GM15510 (cell line): ENCODE data around the gene SPON2.

Experiments used
- POLR2A ChIP-seq: IDR thresholded peaks from 3 replicates; pipeline ENCODE4 v1.6.1; 2011; ENCODE audit warnings: borderline replicate concordance; ENCODE audit not compliant: insufficient read length; ENCODE audit errors: extremely low read depth

The SPON2 gene

DNA sequence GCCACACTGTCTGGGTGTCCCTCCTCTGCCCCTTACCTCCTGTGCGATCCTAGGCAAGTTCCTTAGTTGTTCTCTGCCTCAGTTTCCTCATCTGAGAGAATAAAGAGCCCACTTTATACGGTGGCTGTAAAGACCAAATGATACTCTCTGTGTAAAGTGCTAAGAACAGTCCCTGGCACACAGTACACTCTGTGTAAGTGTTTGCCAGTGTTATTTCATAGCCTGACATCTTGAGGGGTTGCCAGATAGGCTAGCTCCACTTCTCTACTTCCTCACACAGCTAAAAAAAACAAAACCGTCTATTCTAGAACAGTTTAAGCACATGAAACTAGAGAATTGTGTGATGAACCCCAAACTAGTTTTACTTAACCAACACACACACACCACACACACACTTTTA is 17.1 kb downstream of the SPON2 start:
- TF ChIP-seq POLR2A = no peak

DNA sequence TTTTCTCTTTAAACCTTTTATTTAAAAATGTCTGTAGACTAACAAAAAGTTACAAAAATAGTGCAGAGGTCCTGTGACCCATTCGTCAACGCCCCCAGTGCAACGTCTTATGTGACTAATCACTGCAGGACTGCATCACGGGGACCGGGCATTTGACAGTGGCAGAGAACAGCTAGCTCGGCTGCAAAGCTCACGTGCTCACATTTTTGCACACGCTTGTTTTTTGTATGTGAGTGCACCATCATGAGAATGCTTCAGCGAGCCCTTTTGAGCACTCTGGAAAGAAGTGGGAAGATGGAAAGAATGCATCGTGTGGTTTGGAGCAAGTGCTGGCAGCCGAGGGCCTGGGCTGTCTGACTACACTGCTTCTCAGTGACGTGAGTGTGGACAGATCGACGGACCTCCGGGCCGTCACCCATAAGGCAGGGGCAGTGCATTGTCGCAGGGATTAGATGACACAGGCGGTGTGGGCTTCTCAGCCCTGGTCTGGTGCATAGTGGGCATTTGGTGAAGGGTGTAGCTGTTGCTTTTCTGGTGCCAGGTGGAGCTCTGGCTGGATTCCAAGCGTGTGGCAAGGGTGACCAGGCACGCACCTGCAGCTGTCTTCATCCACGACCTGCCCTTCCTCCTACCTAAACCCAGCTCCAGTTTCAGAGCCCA is 17.7 kb downstream of the SPON2 start:
- no peak for TF ChIP-seq POLR2A

DNA sequence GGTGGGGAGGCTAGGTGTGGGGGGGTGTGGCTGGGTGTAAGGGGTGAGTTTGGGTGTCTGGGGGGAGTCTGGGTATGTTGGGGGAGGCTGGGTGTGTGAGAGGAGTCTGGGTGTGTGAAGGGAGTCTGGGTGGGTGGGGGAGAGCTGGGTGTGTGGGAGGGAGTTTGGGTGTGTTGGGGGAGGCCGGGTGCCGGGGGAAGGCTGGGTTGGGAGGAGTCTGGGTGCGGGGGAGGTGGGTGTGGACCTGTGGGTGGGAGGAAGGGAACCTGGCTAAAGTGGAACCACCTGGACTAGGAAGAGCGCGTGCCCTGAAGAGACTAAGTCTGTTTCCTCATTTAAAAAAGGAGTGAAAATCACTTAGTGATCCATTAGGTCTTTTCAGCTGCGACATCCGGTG is 18.3 kb downstream of the SPON2 start:
- TF ChIP-seq POLR2A = no peak

DNA sequence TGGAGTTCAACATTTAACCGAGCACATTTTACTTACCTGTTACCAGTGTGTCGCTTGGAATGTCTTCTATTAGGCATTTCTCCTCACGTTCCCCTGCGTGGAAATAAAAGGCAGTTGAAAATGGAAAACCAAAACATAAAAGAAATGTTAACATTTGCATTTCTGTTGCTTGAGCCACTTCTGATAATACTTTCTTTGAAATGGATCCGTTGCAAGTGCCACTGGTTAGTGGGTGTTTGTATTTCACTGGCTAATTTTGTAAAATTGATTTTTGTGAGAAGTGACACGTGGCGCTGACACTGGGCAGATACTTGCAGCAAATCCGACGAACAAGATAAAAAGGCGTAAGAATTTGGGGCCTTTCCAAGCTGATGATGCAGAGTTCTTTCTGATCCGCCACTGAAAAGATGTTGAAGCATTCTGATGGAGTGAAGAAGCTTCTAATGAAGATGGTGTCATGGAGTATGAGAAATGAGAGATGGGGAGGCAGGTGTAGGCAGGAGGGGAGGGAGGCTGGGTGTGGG is 18.8 kb downstream of the SPON2 start:
- TF ChIP-seq POLR2A = no peak

DNA sequence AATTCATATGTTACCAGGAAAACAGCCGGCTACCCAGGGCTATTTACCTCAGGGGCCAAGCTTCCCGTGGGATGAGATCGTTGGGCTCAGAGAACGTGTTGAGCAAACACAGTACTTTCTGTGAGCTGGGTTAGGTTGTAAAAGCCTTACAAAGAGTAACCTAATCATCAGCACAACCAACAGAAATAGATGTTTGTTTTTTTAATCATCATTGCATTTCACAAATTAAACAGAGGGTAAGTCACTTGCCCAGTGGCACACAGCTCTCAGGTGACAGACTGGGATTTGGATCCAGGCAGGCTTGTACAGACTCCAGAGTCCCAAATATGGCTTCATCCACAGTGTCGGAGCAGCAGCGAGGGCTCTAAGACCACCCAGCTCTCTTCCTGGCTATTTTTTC is 20.1 kb downstream of the SPON2 start:
- TF ChIP-seq POLR2A = no peak

DNA sequence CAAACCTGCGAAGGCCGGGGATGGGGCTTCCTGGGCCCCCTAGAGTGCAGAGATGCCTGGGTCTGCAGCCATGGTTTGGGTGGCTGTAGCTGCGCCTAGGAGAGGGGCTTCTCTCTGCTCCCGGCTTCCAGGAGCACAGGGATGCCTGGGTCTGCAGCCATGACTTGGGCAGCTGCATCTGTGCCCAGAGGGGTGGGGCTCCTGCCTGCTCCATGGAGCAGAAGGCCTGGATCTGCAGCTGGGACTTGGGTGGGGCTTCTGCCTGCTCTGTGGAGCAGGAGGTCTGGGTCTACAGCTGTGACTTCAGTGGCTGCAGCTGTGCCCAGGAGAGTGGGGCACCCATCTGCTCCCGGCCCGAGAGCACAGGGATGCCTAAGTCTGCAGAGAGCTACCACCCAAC is 20.8 kb downstream of the SPON2 start:
- no peak for TF ChIP-seq POLR2A

DNA sequence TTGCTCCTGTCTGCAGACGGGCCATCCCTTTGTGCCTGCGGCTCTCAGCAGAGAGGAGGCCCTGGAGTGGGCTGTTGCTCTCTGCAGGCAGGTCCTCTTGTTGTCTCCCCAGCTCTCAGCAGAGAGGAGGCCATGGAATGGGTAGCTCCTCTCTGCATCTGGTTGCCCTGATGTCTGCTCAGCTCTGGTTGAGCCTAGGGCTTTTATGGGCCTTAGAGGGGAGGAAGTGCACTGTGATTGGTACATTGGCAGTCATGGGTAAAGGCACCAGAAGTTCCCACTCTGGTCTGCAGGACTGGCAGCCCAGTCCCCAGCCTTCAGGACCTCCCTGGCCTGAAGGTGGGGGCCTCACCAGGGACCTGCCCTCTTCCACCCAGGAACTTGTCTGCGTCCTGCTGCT is 21.5 kb downstream of the SPON2 start:
- TF ChIP-seq POLR2A = no peak

DNA sequence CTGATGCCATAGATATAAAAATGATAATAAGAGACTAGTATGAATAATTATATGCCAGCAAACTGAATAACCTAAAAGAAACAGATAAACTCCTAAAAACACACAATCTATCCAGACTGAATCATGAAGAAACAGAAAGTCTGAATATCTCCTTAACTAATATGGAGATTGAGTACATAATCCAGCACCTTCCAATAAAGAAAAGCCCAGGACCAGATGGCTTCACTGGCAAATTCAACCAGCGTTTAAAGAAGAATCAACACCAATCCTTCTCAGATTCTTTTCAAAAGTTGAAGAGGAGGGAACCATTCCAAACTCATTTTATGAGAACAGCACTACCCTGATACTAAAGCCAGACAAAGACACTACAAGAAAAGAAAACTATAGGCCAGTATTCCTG is 32.5 kb downstream of the SPON2 start:
- no peak for TF ChIP-seq POLR2A

DNA sequence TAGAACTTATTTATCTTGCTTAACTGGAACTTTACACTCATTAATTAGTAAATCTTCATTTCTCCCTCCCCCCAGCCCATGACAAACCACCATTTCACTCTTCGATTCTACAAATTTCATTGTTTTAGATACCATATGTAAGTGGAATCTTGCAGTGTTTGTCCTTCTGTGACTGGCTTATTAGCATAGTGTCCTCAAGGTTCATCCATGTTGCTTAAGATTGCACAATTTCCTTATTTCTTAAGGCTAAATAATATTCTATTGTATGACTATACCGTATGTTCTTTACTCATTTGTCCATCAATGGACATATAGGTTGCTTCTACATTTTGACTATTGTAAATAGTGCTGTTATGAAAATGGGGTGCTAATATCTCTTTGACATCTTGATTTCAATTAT is 34.5 kb downstream of the SPON2 start:
- TF ChIP-seq POLR2A = no peak

DNA sequence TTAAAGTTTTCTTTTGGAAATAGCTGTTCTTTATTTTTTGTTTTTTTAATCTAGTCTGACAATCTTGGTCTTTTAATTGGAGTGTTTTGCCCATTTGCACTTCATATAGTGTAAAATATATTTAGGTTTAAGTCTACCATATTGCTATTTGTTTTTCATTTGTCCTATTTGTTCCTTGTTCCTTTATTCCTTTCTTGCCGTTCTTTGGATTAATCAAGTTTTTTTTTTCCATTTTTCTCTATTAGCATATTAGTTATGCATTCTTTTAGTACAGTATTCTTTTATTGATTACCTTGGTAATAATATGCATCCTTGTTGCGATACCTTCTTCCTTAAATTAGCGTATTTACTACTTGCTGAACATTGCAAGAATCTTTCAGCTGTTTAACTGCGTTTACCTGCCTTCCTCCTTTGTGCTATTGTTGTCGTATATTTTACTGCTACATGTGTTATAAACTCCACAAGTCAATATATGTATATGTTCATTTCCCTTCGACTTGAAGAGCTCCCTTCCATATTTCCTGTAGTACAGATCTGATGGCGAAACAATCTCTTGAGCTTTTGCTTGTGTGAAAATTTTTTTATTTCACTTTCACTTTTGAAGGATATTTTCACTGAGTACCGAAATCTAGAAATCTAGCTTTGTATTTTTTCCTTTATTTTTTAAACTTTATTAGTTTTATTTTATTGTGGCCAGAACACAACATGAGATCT is 35.2 kb downstream of the SPON2 start:
- no peak for TF ChIP-seq POLR2A

DNA sequence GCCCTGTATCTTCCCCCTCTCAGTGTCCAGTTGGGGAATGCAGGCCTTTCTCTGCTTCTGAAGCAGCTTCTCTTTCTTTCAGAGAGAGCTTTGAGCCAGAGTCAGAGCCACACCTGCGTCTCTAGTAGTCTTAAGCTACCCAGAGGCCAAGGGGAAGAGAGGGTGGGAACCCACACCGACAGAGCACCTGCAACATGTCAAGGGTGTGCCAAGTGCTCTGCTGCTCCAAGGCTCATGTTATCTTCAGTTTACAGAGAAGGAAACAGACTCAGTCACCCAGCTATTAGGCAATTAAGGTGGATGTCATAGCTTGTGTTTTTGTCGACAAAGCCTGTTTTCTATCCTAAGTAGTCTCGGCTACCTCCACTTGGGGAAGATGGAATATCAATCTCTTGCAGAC is 36.3 kb downstream of the SPON2 start:
- no peak for TF ChIP-seq POLR2A

DNA sequence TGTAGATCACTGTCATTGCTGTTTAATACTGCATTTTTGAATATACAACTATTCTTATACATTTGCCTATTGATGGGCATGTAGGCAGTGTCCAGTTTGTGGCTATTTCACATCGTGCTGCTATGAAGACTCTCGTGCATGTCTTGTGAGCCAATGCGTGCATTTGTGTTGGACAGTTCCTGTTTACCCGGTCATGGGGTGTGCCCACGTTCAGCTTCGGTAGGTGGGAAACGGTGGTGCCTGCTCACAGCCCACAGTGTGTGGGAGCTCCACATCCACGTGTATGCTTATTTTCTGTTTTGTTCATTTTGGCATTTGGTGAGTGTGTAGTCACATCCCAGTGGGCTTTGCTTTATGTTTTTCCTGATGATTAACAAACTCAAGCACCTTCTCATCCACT is 39.4 kb downstream of the SPON2 start:
- TF ChIP-seq POLR2A = no peak

DNA sequence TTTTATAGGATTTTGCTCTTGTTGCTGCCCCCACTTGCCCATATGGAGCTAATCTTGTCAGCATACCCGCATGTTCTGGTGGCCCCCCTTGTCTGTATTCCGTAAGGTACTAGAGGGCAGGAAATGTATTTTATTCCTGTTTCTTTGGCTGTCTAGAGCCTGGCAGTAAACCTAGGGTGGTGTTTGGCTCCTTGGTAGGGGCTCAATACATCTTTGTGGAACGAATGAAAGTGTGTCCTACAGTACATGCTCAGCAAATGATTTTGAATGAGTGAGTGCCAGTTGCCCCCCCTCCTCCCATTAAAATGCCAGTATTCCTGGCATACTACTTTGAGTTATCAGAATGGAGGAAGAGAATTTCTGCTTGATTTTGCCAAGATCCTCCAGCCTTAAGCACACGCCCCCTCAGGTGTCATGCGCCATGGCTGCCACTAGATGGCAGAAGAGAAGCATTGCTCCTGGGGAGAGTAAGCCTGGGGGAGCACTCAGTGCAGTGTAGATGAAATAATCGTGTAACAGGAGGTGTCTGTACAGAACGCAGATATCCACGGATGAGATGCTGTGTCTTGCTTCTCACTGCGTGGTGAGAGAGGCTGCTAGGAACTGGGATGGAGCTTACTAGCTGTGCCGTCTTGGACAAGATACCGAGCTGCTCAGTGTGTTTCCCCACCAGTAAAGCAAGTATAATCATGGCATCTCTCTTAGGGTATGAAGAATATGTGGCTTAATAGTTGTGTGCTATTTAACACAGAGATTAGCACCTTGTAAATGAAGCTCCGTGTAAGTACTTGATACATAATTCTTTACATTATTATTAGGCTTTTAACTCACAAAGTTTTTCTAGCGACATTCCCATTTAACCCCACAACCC is 41.8 kb downstream of the SPON2 start:
- TF ChIP-seq POLR2A = no peak

DNA sequence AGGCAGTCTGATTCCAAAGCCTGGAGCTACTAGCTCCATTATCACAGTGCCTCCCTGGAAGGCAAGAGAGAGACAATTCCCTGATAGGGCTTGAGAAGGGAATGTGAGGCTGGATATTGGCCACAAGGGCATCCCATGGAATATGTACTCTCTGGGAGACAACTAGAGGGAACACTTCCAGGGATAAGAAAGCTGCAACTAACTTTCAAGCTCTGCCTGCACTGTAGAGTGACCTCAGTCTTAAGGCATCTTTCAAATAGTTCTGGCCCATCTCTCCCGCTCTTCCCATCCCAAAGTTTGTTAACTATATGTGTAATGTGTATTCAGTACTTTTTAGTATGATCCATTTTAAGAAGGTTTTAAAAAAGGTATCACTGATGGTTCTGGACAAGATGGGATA is 45.9 kb downstream of the SPON2 start:
- TF ChIP-seq POLR2A = no peak

DNA sequence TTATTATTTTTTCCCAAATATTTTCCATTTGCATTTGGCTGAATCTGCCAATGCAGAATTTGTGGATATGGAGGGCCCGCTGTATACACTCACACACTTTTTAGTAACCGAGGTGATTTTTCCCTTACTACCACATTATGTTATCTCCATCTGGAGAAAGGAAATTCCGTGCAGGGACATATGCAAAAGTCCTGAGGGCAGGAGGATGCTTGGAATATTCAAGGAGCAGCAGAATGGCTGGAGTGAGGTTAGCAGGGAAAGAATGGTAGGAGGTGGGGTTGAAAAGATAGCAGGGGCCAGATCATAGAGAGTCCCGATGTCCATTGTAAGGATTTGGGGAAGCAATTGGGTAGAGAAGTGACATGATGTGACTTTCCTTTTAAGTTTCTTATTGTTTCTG is 47.6 kb downstream of the SPON2 start:
- no peak for TF ChIP-seq POLR2A
